ENCODE data around the gene USPL1.
A peak's percentile ranks its signal among the peaks of the same experiment; 100 is the strongest.
"Not testable (repeated sequence)": the region's sequence is repeated elsewhere in the genome, so short reads cannot be mapped to it uniquely, and the experiment has no call there.

Gene USPL1

DNA sequence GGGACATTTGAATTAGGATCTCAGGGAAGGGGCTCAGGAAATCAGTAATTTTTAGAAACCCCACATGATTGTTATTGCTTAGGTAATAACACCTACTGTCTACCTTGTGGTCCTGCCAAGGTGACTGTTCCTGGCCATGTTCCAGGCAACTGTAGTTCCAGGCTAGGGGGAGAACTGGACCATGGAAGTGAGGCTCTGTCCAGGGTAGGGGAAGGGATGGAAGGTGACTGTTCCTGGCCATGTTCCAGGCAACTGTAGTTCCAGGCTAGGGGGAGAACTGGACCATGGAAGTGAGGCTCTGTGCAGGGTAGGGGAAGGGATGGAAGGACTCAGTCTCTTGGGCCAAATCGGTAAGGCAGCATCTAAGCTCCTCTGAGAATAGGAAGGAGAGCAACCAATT lies 23.5 kb downstream of the USPL1 start:
- H3K27ac ChIP-seq (ENCODE audit: low read depth, low read length); H3K4me3 ChIP-seq (ENCODE audit: low read depth in 1 of 2, low read length in 2 of 2); H3K4me1 ChIP-seq (ENCODE audit: insufficient read depth, low read length); H3K27me3 ChIP-seq (ENCODE audit: control insufficient read depth in 1 of 2, insufficient read depth in 2 of 2, low read length in 2 of 2); H3K9me3 ChIP-seq (ENCODE audit: low read length); H3K9ac ChIP-seq (ENCODE audit: low read length): not testable (repeated sequence)
- peaks cover 34% of the 10 kb centered on the region for H3K36me3 ChIP-seq (ENCODE audit: insufficient read depth, low read length)

DNA sequence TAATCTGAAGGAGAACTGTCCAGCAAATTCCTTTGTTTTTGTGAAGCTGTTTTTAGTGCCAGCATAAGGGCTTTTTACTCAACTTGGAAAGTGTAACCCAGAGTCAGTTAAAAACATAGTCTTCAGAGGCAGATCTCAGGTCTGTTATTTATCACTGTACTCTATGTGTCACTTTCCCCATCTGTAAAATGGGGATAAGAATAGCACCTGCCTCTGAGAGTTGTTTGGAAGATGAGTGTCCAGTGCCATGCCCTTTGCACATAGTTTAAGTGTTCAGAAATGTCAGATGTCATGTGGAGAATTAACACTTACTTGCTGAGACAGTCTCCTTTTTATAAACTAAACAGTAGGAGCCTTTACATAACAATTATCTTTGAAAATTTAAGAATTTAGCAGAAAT lies 27.9 kb downstream of the USPL1 start:
- Histone ChIP-seq H3K4me1 (ENCODE audit: insufficient read depth, low read length) (no peaks in the 10 kb centered on the region), H3K27ac (ENCODE audit: low read depth, low read length) (no peak overlapping the region), H3K27me3 (ENCODE audit: control insufficient read depth in 1 of 2, insufficient read depth in 2 of 2, low read length in 2 of 2) (no peaks in the 10 kb centered on the region), H3K4me3 (ENCODE audit: low read depth in 1 of 2, low read length in 2 of 2) (no peak overlapping the region), H3K9me3 (ENCODE audit: low read length) (no peaks in the 10 kb centered on the region), H3K9ac (ENCODE audit: low read length) (no peak overlapping the region), H3K36me3 (ENCODE audit: insufficient read depth, low read length) (peaks cover 60% of the 10 kb centered on the region)

DNA sequence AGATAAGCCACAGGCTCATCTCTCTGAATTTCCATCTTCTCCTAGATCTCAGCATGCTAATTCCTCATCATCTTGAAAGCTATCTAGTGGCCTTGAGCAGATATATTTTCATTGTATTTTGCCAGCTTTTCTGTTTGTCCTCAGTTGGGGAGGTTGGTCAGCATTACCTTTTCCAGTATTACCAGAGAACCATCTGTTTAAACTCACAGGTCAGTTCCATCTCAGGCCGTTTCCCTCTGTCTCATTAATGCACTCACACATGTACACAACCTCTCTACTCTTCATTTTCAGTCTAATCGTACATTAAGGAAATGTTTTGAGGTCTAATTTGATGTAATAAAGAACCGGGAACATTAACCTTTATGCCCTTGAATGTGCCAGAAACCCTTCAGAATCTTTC lies 29.7 kb downstream of the USPL1 start:
- H3K36me3 ChIP-seq (ENCODE audit: insufficient read depth, low read length) = peaks cover 51% of the 10 kb centered on the region
- H3K4me1 ChIP-seq (ENCODE audit: insufficient read depth, low read length) = no peaks in the 10 kb centered on the region
- no peak overlapping the region for H3K4me3 ChIP-seq (ENCODE audit: low read depth in 1 of 2, low read length in 2 of 2)
- H3K27ac ChIP-seq (ENCODE audit: low read depth, low read length) = no peak overlapping the region
- no peaks in the 10 kb centered on the region for H3K9me3 ChIP-seq (ENCODE audit: low read length)
- H3K27me3 ChIP-seq (ENCODE audit: control insufficient read depth in 1 of 2, insufficient read depth in 2 of 2, low read length in 2 of 2) = no peaks in the 10 kb centered on the region
- H3K9ac ChIP-seq (ENCODE audit: low read length) = no peak overlapping the region

DNA sequence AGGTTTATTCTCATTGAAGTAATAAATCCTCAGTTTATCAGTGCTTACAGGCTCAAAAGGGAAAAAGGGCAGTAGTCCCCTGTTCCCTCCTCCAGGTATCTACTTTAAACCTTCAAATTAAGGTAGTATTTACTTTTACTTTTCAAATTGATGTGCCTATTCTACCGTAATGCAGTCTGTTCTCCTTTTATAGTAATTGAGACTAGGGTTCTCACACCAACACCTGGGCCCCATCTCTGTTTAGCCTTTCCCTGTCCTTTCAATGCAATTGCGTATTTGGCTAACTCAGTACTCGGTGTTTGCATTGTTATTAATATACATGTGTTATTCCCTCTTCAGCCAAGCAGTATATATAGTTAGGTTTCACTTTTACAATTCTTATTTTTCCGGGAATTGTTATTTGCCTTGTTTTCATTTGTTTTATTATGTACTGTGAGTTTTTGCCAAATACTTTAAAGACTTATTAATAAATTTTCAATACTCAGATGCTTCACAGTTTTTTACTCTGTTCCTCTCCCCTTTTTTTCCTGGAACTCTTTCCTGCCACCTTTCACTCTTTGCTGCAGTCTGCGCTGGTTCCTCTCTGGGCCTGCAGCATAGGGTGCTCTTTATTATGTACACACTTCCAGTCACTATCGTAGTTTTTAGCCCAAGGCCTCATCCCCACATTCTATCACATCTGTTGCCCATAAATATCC lies 30.3 kb downstream of the USPL1 start:
- no peak overlapping the region for H3K4me3 ChIP-seq (ENCODE audit: low read depth in 1 of 2, low read length in 2 of 2)
- no peaks in the 10 kb centered on the region for H3K9me3 ChIP-seq (ENCODE audit: low read length)
- H3K9ac ChIP-seq (ENCODE audit: low read length) = no peak overlapping the region
- H3K27ac ChIP-seq (ENCODE audit: low read depth, low read length) = no peak overlapping the region
- H3K36me3 ChIP-seq (ENCODE audit: insufficient read depth, low read length) = peaks cover 48% of the 10 kb centered on the region
- no peaks in the 10 kb centered on the region for H3K27me3 ChIP-seq (ENCODE audit: control insufficient read depth in 1 of 2, insufficient read depth in 2 of 2, low read length in 2 of 2)
- H3K4me1 ChIP-seq (ENCODE audit: insufficient read depth, low read length) = no peaks in the 10 kb centered on the region

DNA sequence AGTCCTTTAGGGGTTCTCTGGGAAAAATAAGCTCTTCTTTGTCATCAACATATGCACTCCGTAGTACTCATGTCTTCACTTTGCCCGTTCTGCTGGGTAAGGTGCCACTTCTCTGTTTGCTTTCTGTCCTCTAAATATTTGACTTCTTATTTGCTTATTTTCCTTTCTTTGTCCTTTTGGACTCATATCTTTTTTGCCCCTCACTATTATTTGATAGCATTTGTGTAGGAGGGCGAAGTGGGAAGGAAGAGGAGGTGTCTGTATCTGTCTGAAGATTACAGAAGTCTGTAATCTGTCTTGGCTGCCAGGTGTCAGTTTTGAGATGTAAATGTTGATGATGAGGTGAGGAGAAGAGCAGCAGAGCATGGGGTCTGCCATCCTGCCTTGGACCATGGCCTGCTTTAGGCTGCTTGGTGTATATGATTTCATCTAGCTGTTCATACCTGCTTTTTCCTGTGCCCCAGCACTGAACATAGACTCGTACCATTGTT lies 30.8 kb downstream of the USPL1 start:
- H3K9me3 ChIP-seq (ENCODE audit: low read length) = no peaks in the 10 kb centered on the region
- H3K4me3 ChIP-seq (ENCODE audit: low read depth in 1 of 2, low read length in 2 of 2) = no peak overlapping the region
- H3K36me3 ChIP-seq (ENCODE audit: insufficient read depth, low read length) = peaks cover 50% of the 10 kb centered on the region
- no peak overlapping the region for H3K27ac ChIP-seq (ENCODE audit: low read depth, low read length)
- H3K27me3 ChIP-seq (ENCODE audit: control insufficient read depth in 1 of 2, insufficient read depth in 2 of 2, low read length in 2 of 2) = no peaks in the 10 kb centered on the region
- no peak overlapping the region for H3K9ac ChIP-seq (ENCODE audit: low read length)
- H3K4me1 ChIP-seq (ENCODE audit: insufficient read depth, low read length) = no peaks in the 10 kb centered on the region

DNA sequence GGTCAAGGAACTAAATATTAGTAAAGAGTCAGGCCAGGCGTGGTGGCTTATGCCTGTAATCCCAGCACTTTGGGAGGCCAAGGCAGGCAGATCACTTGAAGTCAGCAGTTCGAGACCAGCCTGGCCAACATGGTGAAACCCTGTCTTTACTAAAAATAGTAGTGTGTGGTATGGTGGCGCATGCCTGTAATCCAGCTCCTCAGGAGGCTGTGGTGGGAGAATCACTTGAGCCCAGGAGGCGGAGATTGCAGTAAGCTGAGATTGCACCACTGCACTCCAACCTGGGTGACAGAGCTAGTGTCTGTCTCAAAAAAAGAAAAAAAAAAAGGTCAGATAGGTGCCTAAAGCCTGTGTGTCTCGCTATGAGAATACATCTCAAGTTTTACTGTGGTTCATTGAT lies 33.9 kb downstream of the USPL1 start:
- H3K4me3 ChIP-seq (ENCODE audit: low read depth in 1 of 2, low read length in 2 of 2); H3K4me1 ChIP-seq (ENCODE audit: insufficient read depth, low read length); H3K9me3 ChIP-seq (ENCODE audit: low read length); H3K9ac ChIP-seq (ENCODE audit: low read length); H3K27me3 ChIP-seq (ENCODE audit: control insufficient read depth in 1 of 2, insufficient read depth in 2 of 2, low read length in 2 of 2); H3K27ac ChIP-seq (ENCODE audit: low read depth, low read length): not testable (repeated sequence)
- H3K36me3 ChIP-seq (ENCODE audit: insufficient read depth, low read length) = peaks cover 54% of the 10 kb centered on the region

DNA sequence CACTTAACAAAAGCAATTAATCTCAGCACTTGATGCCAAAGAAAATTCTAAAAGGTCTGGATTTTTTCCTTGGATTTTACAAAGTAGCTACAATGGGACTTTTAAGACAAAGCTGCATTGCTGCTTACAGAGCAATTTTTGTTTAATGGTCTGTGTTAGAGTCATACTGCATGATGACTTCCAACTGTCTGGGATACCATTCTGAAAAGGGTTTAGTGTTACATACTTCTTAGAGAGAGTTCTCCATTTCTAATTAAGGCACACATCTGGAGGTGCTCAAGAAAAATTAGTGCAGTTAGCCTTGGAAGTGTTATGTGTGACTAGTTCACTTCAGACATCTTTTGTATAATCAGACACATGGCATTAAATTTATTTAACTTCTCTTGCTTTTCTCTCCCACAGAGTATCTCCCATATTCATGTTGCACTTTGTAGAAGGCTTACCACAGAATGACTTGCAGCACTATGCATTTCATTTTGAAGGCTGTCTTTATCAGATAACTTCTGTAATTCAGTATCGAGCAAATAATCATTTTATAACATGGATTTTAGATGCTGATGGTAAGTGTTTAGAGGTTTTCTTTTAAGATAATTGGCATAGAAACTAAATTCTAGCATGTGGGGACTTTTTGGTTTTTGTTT lies 35.1 kb downstream of the USPL1 start:
- H3K9ac ChIP-seq (ENCODE audit: low read length) = no peak overlapping the region
- H3K4me1 ChIP-seq (ENCODE audit: insufficient read depth, low read length) = no peaks in the 10 kb centered on the region
- no peaks in the 10 kb centered on the region for H3K9me3 ChIP-seq (ENCODE audit: low read length)
- H3K4me3 ChIP-seq (ENCODE audit: low read depth in 1 of 2, low read length in 2 of 2) = no peak overlapping the region
- peaks cover 57% of the 10 kb centered on the region for H3K36me3 ChIP-seq (ENCODE audit: insufficient read depth, low read length)
- no peaks in the 10 kb centered on the region for H3K27me3 ChIP-seq (ENCODE audit: control insufficient read depth in 1 of 2, insufficient read depth in 2 of 2, low read length in 2 of 2)
- H3K27ac ChIP-seq (ENCODE audit: low read depth, low read length) = no peak overlapping the region

DNA sequence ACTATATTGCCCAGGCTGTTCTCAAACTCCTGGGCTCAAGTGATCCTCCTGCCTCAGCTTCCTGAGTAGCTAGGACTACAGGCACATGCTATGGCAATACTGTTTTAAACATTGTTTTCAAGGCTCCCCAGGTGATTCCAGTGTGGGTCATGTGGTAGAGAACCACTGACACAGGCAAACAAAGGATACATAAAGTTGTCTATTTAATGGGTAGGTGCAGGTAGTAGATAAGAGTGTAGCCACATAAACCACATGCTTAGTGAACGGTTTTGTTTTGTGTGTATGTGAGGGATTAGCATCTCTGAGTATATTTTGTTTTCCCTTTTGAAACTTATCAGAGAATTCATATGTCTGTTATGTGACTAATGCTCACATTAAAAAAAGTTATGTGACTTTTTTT lies 36.7 kb downstream of the USPL1 start:
- no peaks in the 10 kb centered on the region for H3K27me3 ChIP-seq (ENCODE audit: control insufficient read depth in 1 of 2, insufficient read depth in 2 of 2, low read length in 2 of 2)
- H3K9me3 ChIP-seq (ENCODE audit: low read length) = no peaks in the 10 kb centered on the region
- no peak overlapping the region for H3K9ac ChIP-seq (ENCODE audit: low read length)
- H3K4me1 ChIP-seq (ENCODE audit: insufficient read depth, low read length) = no peaks in the 10 kb centered on the region
- no peak overlapping the region for H3K4me3 ChIP-seq (ENCODE audit: low read depth in 1 of 2, low read length in 2 of 2)
- peaks cover 56% of the 10 kb centered on the region for H3K36me3 ChIP-seq (ENCODE audit: insufficient read depth, low read length)
- H3K27ac ChIP-seq (ENCODE audit: low read depth, low read length) = no peak overlapping the region

DNA sequence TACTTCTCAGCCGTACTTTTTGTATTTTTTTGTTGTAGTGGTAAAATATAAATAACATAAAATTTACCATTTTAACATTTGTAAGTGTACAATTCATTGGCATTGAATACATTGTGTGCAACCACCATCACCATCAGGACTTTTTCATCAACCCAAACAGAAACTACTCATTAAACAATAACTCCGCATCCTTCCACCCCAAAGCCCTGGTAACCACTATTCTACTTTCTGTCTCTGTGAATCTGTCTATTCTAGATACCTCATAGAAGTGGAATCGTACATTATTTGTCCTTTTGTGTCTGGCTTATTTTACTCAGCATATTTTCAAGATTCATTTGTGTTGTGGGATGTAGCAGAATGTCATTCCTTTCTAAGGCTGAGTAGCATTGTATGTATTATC lies 38.5 kb downstream of the USPL1 start:
- Histone ChIP-seq H3K9ac (ENCODE audit: low read length) (no peak overlapping the region), H3K4me1 (ENCODE audit: insufficient read depth, low read length) (peaks cover 4% of the 10 kb centered on the region), H3K36me3 (ENCODE audit: insufficient read depth, low read length) (peaks cover 47% of the 10 kb centered on the region), H3K9me3 (ENCODE audit: low read length) (no peaks in the 10 kb centered on the region), H3K27ac (ENCODE audit: low read depth, low read length) (no peak overlapping the region), H3K4me3 (ENCODE audit: low read depth in 1 of 2, low read length in 2 of 2) (no peak overlapping the region), H3K27me3 (ENCODE audit: control insufficient read depth in 1 of 2, insufficient read depth in 2 of 2, low read length in 2 of 2) (no peaks in the 10 kb centered on the region)

DNA sequence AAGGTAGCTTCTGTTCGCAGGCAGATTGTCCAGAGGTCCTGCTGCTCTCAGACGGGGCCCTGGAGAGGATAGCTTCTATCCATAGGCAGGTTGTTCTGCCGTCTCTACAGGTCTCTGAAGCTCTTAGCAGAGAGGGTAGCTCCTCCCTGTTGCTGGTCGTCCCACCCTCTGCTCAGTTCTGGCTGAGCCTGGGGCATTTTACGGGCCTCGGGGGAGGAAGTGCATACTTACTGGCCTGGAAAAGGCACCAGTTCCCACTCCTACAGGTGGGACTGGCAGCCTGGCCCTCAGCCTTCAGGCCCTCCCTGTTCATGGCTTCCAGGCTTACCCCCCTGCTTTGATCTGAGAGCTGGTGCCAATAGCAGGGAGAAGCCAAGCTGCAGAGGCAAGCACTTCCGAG lies 42.3 kb downstream of the USPL1 start:
- H3K36me3 ChIP-seq (ENCODE audit: insufficient read depth, low read length) = peaks cover 28% of the 10 kb centered on the region
- peaks cover 4% of the 10 kb centered on the region for H3K4me1 ChIP-seq (ENCODE audit: insufficient read depth, low read length)
- no peaks in the 10 kb centered on the region for H3K9me3 ChIP-seq (ENCODE audit: low read length)
- peak overlapping the region; percentile 39 for H3K27ac ChIP-seq (ENCODE audit: low read depth, low read length)
- H3K9ac ChIP-seq (ENCODE audit: low read length) = no peak overlapping the region
- H3K4me3 ChIP-seq (ENCODE audit: low read depth in 1 of 2, low read length in 2 of 2) = peak overlapping the region; percentile 13 to 19
- H3K27me3 ChIP-seq (ENCODE audit: control insufficient read depth in 1 of 2, insufficient read depth in 2 of 2, low read length in 2 of 2) = no peaks in the 10 kb centered on the region

DNA sequence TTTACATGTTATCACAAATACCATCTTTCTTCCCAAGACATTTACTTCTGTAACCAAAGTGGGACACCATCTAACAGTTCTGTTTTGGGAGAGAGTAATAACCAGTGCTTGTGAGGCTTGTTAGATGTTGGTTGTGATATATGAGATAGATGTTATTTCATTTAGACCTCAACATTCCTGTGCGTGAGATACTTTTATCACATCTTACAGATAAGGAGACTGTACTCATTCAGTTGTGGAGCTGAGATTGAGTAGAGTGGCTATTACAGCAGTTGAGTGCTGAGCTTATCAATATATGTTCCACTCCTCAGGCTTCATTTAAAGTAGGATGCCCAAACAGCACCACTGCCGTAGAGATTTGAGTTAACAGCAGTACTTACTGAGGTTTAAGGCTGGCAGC lies 43.1 kb downstream of the USPL1 start:
- Histone ChIP-seq H3K36me3 (ENCODE audit: insufficient read depth, low read length) (peaks cover 22% of the 10 kb centered on the region), H3K9me3 (ENCODE audit: low read length) (no peaks in the 10 kb centered on the region), H3K4me1 (ENCODE audit: insufficient read depth, low read length) (peaks cover 4% of the 10 kb centered on the region), H3K27ac (ENCODE audit: low read depth, low read length) (no peak overlapping the region), H3K27me3 (ENCODE audit: control insufficient read depth in 1 of 2, insufficient read depth in 2 of 2, low read length in 2 of 2) (no peaks in the 10 kb centered on the region), H3K9ac (ENCODE audit: low read length) (no peak overlapping the region), H3K4me3 (ENCODE audit: low read depth in 1 of 2, low read length in 2 of 2) (no peak overlapping the region)

All from muscle layer of colon (tissue), 2 donors.